Lung (tissue), 12 donors: ENCODE data around the gene RPRD1B. TPM values are rescaled to one million over a fixed set of nuclear protein-coding genes. Genes with fewer than 3 reads are reported as not detected.

Experiments
- ATAC-seq: fragments of 200-7000 bp; cut with Tn5 transposase; one replicate; pipeline ENCODE4 v1.9.1; 2020; ENCODE audit warnings: moderate number of reproducible peaks; ENCODE audit not compliant: insufficient read depth, low FRiP score
- DNase-seq, 3 donors: peaks; one replicate each; pipeline ENCODE4 v3.0.0-alpha.2; 2013 to 2017
- H3K27ac ChIP-seq, 2 donors: one replicate each; pipeline ENCODE4 v1.5.1; 2013; ENCODE audit warnings: mild to moderate bottlenecking in 2 of 2, moderate library complexity in 2 of 2, control low read depth in 1 of 2, inconsistent platforms in 1 of 2, low read depth in 1 of 2, low read length in 1 of 2
- H3K27me3 ChIP-seq, 3 donors: one replicate each; pipeline ENCODE4 v1.5.1; 2013; ENCODE audit warnings: low read length in 2 of 3; ENCODE audit not compliant: control insufficient read depth in 3 of 3, insufficient read depth in 3 of 3
- H3K36me3 ChIP-seq, 4 donors: one replicate each; pipeline ENCODE4 v1.5.1; 2013; ENCODE audit warnings: low read length in 4 of 4, mild to moderate bottlenecking in 1 of 4, moderate library complexity in 1 of 4; ENCODE audit not compliant: control insufficient read depth in 4 of 4, insufficient read depth in 4 of 4
- H3K4me1 ChIP-seq, 5 donors: one replicate each; pipeline ENCODE4 v1.5.1; 2013; ENCODE audit warnings: low read length in 5 of 5, mild to moderate bottlenecking in 2 of 5, moderate library complexity in 1 of 5; ENCODE audit not compliant: control insufficient read depth in 5 of 5, insufficient read depth in 5 of 5
- H3K4me3 ChIP-seq: one replicate; pipeline ENCODE4 v1.5.1; 2013; ENCODE audit warnings: mild to moderate bottlenecking, control low read depth, moderate library complexity
- H3K9ac ChIP-seq, 2 donors: one replicate each; pipeline ENCODE4 v1.5.1; 2013; ENCODE audit warnings: low read length in 2 of 2, control low read depth in 1 of 2; ENCODE audit not compliant: insufficient read depth in 1 of 2
- H3K9me3 ChIP-seq, 4 donors: one replicate each; pipeline ENCODE4 v1.5.1; 2013; ENCODE audit warnings: low read length in 3 of 4, mild to moderate bottlenecking in 1 of 4, moderate library complexity in 1 of 4; ENCODE audit not compliant: control insufficient read depth in 4 of 4, insufficient read depth in 3 of 4
- WGBS, 2 donors: extraction: QIAGEN DNeasy Blood & Tissue Kit; methylation state at CpG; one replicate each; pipeline ENCODE4 v1.1.7; 2013; 5-methylcytosine and 5-hydroxymethylcytosine counted together
- polyA plus RNA-seq, 2 donors: library from polyadenylated mRNA; stranded (reverse); fragments of 200-250 nt; gene quantifications; one replicate each; pipeline ENCODE4 v1.2.1, GENCODE V29; 2013
- total RNA-seq, 2 donors: library from RNA; depleted of rRNA in 1 of 2; stranded (reverse); fragments of >200 nt in 1 of 2; gene quantifications; one replicate each; pipeline ENCODE4 v1.2.1, GENCODE V29; 2014 to 2021
- TF ChIP-seq, protein P1 (sequence below): IDR thresholded peaks from 2 replicates; pipeline ENCODE4 v1.5.1; 2012; ENCODE audit warnings: mild to moderate bottlenecking; ENCODE audit errors: control extremely low read depth, extremely low read depth
- donor health status: control.
- donor health status: control.
- donor health status: Bipolar disorder and iron deficiency.
- donor health status: healthy.
- donor health status: DM: yes; HTN: yes; CAD: no.

Gene RPRD1B
- total and polyA plus RNA-seq, 4 donors: 6.8 to 58.6 (median 26.6) TPM

DNA sequence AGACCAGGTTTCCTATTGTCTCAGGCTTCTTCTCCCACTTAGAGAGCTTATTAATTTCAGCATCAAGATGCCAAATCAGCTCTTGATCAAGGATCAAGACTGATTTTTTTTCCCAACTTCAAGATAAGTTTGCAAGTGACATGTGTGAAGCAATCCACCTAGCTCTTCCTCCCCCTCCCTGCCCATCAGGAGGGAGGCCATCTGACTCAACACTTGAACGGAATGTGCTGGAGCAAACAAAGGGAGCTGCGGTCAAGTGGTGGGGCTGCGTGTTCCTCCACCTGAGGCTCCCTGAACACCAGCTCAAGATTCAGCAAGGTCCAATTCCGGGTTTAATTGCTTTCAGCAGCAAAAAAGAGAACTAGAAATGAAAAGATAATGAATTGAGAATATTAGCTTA lies 39.0 kb upstream of the RPRD1B start:
- Histone ChIP-seq H3K9me3 (no peaks in the 10 kb centered on the region), H3K4me3 (no peak overlapping the region), H3K27me3 (no peaks in the 10 kb centered on the region), H3K4me1 (peaks cover 10 to 34% (median 25%) of the 10 kb centered on the region in 5 donors), H3K27ac (no peak overlapping the region), H3K36me3 (peaks cover 21 to 31% (median 25%) of the 10 kb centered on the region in 4 donors), H3K9ac (no peak overlapping the region)
- TF ChIP-seq, protein P1, sequence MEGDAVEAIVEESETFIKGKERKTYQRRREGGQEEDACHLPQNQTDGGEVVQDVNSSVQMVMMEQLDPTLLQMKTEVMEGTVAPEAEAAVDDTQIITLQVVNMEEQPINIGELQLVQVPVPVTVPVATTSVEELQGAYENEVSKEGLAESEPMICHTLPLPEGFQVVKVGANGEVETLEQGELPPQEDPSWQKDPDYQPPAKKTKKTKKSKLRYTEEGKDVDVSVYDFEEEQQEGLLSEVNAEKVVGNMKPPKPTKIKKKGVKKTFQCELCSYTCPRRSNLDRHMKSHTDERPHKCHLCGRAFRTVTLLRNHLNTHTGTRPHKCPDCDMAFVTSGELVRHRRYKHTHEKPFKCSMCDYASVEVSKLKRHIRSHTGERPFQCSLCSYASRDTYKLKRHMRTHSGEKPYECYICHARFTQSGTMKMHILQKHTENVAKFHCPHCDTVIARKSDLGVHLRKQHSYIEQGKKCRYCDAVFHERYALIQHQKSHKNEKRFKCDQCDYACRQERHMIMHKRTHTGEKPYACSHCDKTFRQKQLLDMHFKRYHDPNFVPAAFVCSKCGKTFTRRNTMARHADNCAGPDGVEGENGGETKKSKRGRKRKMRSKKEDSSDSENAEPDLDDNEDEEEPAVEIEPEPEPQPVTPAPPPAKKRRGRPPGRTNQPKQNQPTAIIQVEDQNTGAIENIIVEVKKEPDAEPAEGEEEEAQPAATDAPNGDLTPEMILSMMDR: no peak
- DNase-seq: no peak
- 70% methylated on average over 4 of the region's 4 CpGs for WGBS, 2 donors
- ATAC-seq: peak; percentile 56

DNA sequence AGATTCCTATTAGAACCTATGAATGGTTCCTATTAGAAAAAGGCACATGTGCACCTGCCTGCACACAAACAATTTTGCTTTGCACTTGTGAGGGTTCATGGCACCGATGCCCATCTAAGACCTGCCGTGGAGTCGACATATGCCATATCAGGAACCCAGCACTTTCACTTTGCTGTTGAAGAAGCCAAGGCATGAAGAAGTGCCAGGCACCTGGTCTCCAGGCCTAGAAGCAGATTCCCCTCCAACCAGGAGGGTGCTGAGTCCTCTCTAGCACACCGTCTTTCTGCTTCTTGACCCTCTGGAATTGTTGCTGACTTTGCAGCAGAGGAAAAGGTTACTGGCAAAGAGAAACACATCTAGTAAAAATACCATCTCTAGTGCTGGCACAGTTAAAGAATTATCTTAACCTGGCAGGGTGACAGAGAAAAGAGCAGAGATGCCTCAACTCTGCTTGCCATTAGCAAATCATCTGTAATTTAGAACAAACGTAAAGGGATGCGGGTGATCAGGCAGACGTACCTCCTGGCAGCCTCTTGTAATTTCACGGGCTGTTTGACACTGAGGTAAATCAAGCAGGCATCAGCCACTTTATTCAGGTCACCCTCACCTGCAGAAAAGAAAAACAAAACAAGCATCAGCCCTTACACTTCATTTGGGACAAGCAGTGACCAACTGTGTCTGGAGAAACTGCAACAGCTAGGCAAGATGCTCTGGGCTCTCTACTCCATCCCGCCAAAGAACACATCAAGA lies 37.5 kb upstream of the RPRD1B start:
- no peak overlapping the region for H3K9ac ChIP-seq
- H3K27me3 ChIP-seq: no peaks in the 10 kb centered on the region
- 91 to 94% methylated on average over 9 of the region's 9 CpGs for WGBS, 2 donors
- ATAC-seq (no peak), DNase-seq (no peak)
- H3K9me3 ChIP-seq: no peaks in the 10 kb centered on the region
- peaks cover 30 to 39% (median 35%) of the 10 kb centered on the region in 4 donors for H3K36me3 ChIP-seq
- TF ChIP-seq, protein P1: no peak
- H3K4me3 ChIP-seq: no peak overlapping the region
- H3K27ac ChIP-seq: no peak overlapping the region
- H3K4me1 ChIP-seq: peaks cover 9 to 19% (median 17%) of the 10 kb centered on the region in 5 donors

DNA sequence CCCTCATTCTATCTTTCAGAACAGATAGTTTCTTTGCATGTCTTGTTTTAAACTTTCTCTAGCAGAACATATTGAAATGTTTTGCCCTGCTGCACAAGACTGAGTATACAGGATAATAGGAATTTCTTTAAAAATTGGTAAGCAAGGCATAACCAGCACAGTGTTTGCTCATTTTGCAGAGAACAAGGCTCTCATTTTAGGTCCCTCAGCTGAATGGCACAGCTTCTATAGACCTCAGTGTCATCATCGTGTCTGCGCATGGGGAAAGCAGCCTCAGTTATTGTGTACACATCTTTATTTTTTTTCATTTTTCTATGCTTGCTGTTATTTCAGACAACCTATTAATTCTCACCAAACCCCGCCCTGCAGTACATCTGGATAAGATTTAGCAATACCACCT lies 36.0 kb upstream of the RPRD1B start:
- DNase-seq: no peak
- Histone ChIP-seq H3K4me3 (no peak overlapping the region), H3K27ac (no peak overlapping the region), H3K9me3 (no peaks in the 10 kb centered on the region), H3K36me3 (peaks cover 37 to 47% (median 43%) of the 10 kb centered on the region in 4 donors), H3K9ac (no peak overlapping the region), H3K27me3 (no peaks in the 10 kb centered on the region), H3K4me1 (peaks cover 4 to 8% (median 5%) of the 10 kb centered on the region in 5 donors)
- ATAC-seq: no peak
- TF ChIP-seq, protein P1: no peak
- WGBS, 2 donors: 98% methylated on average over 3 of the region's 3 CpGs
